GM19025 (cell line): ENCODE results near the gene CARTPT.

Experiments used
- ATAC-seq: cut with Tn5 transposase; IDR thresholded peaks from one replicate; pipeline ENCODE4 v1.9.1; 2021; ENCODE audit warnings: mild to moderate bottlenecking, low read depth, moderate library complexity; ENCODE audit not compliant: unreplicated experiment

The CARTPT gene

GRCh38 chr5:71734141-71734540, 15.1 kb downstream of the CARTPT start:
- ATAC-seq = no peak

DNA sequence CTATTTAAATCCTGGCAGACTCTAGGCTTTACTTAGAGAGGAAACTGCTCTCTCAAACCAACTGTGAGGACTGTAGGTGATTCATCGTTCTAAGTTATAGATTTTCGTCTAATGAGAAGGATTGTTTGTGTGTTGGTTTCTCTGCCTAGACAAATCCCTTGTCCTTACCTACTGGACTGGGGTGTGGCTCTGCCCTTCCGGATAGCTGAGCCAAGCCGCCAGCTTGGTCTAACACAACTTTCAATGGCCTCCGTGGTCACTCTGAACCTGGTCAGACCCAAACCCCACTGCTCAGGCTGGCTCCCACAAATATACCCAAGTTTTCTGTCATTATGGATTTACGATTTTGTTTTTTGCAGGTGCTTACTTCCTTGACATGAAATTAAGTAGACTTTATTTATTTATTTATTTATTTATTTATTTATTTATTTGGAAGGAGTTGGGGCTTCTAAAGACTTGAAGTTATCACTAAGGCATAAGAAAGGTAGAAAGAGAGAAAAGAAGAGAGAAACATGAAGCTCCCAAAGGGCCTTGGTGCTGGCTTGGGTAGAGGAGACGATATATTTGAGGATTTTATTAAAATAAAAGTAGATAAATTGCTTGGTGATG, 19.0 kb downstream of the CARTPT start:
- no peak for ATAC-seq

- no peak for ATAC-seq
These were observed 19.7 kb downstream of the CARTPT start for GRCh38 chr5:71738662-71739361.

DNA sequence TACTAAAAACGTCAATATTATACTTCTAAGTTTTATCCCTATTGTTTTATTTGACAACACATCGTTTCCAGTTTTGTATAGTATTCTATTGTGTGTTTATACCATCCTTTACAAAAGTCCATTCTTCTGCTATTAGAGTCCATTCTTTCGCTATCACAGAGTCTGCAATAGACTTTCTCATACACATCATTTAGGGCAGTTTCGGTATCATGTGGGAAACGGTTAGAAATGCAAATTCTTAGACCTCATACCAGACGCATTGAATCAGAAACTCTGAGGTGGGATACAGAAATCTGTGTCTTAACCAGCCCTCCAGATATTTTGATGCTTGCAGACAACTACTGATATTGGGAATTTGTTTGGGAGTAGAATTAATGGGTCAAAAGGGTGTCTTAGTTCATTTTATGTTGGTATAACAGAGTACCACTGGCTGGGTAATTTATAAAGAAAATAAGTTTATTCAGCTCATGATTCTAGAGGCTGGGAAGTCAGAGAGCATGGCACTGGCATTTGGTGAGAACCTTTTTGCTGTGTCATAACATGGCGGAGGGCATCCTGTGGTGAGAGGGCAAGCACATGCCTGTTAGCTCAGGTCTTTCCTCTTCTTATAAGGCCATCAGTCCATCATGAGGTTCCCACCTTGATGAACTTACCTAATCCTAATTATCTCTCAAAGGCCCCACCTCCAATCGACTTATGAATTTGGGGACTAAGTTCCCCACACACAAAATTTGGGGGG, 21.1 kb downstream of the CARTPT start:
- ATAC-seq = peak; percentile 92

DNA sequence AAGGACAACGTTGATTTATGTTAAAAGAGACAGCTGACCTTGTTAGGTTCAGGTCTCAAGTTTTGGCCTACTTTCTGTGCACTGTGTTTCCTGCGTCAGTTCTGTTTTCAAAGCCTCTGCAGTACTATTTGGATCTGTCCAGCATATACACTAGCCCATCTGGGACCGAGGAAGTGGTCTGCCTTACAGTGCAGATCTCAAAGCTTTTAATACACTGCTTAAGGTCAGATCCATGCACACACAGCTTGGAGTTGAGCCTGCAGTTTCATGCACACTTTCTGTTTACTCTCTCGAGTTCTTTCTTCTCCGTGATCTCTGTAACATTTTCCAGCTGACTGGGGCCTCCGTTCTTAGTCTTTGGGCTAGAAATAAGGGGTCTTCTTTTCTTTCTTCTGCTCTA, 24.1 kb downstream of the CARTPT start:
- ATAC-seq = no peak

DNA sequence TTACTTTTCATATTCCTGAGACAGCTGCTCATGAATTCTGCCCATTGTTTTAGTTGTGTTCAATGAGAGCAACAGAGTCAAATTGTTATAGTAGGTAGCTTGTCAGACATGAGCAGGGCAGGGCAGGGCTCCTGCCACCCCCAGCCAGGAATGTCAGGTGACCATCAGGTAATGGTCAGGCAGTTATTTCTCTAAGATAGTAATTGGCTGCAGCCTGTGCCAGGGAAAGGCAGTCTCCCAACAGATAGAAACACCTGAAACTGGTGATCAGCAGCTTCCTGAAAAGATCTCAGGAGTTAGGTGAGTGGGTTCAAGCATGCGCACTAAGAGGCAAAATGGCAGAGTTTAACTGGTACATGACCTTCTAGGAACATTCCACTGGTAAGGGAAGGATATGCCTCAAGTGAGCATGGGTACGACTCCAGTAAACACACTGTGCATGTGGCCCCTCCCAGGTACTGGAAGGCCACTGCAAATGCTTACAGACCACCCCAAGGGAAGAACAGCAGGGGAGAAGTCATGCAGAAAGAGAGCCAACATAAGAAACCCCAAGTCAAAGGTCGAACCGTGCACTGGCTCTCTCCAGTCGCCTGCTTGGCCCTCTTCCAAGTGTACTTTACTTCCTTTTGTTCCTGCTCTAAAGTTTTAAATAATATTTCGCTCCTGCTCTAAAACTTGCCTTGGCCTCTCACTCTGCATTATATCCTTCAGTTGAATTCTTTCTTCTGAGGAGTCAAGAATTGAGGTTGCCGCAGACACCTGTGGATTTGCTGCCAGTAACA, 25.1 kb downstream of the CARTPT start:
- ATAC-seq = no peak

- ATAC-seq = no peak
These were observed 28.1 kb downstream of the CARTPT start for GRCh38 chr5:71747182-71747581.

- no peak for ATAC-seq
These were observed 29.3 kb downstream of the CARTPT start for GRCh38 chr5:71748360-71748759.

DNA sequence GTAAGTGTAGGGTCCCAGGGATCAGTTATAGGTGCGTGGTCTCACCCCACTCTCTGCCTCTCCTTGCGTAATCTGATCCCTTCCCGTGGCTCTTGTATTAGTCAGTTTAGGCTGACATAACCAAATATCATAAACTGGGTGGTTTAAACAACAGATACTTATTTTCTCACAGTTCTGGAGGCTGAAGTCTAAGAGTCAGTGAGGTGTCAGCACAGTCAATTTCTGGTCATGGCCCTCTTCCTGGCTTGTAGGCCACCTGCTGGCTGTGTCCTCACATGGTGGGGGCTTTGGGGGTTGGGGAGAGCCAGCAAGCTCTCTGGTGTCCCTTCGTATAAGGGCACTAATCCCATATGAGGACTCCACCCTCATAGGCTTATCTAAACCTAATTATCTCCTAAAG, 32.3 kb downstream of the CARTPT start:
- ATAC-seq = no peak

GRCh38 chr5:71752441-71753190, 33.5 kb downstream of the CARTPT start:
- ATAC-seq = no peak

DNA sequence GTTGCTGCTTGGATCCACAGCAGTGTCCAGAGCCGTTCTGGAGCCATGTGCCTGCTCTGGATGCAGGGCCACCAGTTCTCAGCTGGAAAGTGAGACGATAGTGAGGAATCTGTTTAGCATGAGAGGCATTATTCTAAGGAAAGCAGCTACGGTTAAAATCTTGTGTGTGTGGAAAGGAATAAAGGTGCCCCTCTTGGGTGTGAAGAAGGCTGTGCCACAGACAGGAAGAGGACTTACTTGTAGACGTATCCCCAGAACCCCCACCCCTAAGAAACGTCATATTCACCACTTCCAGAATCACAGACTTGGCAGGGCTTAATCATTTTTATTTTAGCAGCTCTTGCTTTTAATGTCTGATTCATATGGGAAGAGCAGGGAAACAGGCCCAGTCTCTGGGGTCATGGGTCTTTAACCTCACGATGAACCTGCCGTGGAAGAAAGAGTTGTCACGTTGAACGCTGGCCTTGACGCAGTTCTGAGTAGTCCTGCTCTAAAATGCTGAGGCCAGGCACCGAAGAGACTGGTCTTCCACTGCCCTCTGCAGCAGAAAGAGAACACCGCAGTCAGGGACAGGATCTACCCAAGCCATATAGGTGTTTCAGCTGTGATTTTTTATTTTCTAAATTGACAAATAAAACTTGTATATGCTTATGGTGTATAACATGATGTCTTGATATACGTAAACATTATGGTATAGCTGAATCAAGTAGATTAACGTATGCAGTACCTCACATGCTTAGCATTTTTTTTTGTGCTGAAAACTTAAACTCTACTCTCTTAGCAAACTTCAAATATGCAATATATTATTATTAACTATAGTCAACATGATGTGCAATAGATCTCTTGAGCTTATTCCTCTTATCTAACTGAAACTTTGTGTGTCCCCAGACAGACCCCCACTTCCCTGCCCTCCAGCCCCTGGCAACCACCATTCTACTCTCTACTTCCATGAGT, 38.8 kb downstream of the CARTPT start:
- peak; percentile 66 for ATAC-seq

DNA sequence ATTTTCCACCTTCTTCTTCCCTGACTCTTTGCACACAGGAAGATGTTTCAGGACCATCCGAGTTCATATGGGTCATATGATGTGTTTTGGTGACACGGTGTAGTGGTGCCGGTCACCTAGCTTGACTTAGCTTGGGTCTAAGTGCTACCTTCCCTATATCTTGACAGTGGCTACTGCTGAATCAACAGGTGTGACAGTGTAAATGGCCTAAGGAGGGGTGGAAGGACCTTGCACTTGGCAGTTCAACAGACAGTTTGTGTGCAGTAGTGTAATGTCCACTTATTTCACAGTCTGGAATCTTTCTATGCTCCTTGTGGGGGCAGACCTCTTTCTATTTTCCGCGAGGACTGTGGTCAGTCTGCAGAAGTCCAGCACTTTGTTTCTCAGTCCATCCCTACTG, 43.8 kb downstream of the CARTPT start:
- no peak for ATAC-seq

DNA sequence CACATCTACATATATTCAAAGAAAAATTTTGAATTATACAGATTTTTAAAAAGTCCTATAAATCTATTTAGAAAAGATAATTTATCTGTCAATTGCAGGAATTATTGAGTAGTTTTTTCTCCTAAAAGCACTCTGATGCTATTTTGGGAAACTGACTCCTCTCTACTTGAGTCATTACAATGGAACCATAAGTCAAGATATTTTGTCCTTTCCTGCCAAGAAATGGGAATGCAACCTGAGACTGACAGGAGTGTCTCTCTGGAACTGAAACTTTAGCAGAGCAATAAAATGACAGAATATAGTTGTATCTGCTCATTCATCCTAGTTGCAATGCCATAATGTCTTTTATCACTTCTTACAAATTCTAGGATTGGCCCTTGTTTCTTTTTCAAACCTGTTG, 48.6 kb downstream of the CARTPT start:
- no peak for ATAC-seq

- no peak for ATAC-seq
These were observed 50.2 kb downstream of the CARTPT start for GRCh38 chr5:71769287-71769686.

- no peak for ATAC-seq
These were observed 51.3 kb downstream of the CARTPT start for GRCh38 chr5:71770381-71770780.
